ENCODE results near the gene YARS1.

YARS1 gene

DNA sequence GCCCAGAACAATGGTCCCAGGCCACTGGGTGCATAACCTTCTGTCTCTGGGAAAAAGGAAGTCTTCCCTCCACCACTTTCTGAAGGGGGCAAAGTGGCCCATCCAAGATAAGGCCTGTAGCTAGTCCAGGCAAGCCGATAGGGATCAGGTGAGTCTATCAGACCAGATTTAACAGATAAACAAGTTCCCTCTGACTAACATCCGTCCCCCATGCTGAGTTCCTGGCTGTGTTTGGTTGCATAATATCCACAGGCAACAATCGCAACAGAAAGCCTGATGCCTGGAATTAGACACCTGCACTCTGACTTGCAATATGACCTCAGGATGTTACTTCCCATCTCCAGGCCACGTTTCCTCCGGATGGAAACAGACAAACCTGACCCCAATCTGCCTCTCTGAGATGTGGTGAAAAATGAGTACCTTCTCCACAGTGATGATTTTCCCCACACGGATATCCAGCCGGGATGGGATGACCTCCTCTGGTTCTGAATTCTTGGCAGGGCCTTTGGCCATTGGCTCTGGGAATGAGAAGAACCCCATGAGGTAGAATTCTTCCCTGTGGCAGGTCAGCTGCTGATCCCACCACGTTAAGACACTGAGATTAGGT lies 36.4 kb downstream of the YARS1 start:
- no peak for DNase-seq (ENCODE audit: low read depth in 2 of 2, low spot score in 1 of 2)

DNA sequence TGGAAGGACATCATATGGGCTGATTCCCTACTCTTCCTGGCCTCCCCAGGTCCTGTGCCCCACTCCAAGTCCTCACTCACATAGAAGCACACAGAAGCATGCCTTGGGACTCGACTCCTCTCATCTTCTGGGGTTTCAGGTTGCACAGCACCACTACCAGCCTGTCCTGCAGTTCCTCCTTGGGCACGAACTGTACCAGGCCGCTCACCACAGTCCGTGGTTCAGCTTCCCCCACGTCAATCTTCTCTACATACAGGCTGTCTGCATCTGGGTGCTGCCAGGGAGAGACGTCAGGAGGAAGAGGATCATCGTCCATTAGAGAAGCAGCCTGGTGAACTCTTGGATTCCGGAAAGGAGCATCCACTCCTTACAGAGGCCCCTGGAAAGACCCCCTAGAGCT lies 37.2 kb downstream of the YARS1 start:
- no peak for DNase-seq (ENCODE audit: low read depth in 2 of 2, low spot score in 1 of 2)

- DNase-seq (ENCODE audit: low read depth in 2 of 2, low spot score in 1 of 2): no peak
Measured at GRCh38 chr1:32779242-32779641, 37.9 kb downstream of the YARS1 start.

- DNase-seq (ENCODE audit: low read depth in 2 of 2, low spot score in 1 of 2): no peak
Measured at GRCh38 chr1:32775640-32776337, 41.4 kb downstream of the YARS1 start.

DNA sequence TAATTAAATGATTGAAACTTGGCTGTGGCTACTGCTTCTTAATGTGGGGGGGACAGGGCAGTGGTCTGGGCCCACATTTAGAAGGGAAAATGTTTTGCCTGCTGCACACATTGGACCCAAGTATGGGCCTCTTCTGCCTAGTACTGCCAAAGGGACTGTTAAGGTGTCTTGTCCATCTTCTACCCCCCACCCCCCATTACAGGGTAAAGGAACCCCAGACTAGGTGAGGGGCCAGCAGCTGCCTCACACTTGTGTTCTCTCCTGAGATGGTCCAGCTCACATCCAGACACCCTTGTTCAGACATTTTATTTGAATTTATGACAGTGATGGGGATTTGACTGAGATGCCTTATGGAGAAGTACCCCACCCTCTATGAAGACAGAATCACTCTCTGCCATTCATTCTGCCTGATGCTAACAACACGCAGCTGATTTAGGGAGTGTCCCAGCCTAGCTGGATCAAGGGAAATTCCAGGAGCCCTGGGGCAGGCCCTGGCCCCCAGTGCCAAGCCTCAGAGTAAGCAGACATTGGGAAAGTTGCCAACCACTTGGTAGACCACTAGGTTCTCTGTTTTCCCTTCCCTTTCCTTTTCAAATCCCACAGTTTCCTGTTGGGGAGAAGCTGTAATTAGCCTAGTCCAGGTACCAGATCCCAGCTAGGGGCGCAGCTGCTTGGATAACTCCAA lies 42.1 kb downstream of the YARS1 start:
- DNase-seq (ENCODE audit: low read depth in 2 of 2, low spot score in 1 of 2): no peak

- DNase-seq (ENCODE audit: low read depth in 2 of 2, low spot score in 1 of 2): no peak
Measured at GRCh38 chr1:32774464-32774808, 42.7 kb downstream of the YARS1 start.

DNA sequence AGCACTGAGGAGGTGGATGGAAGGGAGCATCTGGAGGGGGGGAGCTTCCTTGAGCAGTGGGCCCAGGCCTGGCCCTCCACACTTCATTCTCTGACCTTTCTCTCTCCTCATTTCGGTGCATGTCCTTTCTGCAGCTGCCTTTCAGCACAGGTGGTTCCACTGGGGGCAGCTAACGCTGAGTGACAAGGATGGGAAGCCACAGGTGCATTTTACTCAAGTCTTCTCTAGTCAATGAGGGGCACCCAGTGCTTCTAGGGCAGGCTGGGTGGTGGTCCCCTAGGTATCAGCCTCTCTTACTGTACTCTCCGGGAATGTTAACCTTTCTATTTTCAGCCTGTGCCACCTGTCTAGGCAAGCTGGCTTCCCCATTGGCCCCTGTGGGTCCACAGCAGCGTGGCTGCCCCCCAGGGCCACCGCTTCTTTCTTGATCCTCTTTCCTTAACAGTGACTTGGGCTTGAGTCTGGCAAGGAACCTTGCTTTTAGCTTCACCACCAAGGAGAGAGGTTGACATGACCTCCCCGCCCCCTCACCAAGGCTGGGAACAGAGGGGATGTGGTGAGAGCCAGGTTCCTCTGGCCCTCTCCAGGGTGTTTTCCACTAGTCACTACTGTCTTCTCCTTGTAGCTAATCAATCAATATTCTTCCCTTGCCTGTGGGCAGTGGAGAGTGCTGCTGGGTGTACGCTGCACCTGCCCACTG lies 43.2 kb downstream of the YARS1 start:
- no peak for DNase-seq (ENCODE audit: low read depth in 2 of 2, low spot score in 1 of 2)

- peak; percentile 40 to 41 for DNase-seq (ENCODE audit: low read depth in 2 of 2, low spot score in 1 of 2)
Measured at GRCh38 chr1:32773018-32773763, 44.0 kb downstream of the YARS1 start.

GRCh38 chr1:32772281-32773017 lies 44.7 kb downstream of the YARS1 start:
- DNase-seq (ENCODE audit: low read depth in 2 of 2, low spot score in 1 of 2): no peak

- DNase-seq (ENCODE audit: low read depth in 2 of 2, low spot score in 1 of 2): no peak
Measured at GRCh38 chr1:32771561-32772280, 45.4 kb downstream of the YARS1 start.

- DNase-seq (ENCODE audit: low read depth in 2 of 2, low spot score in 1 of 2): no peak
Measured at GRCh38 chr1:32770741-32771548, 46.2 kb downstream of the YARS1 start.

DNA sequence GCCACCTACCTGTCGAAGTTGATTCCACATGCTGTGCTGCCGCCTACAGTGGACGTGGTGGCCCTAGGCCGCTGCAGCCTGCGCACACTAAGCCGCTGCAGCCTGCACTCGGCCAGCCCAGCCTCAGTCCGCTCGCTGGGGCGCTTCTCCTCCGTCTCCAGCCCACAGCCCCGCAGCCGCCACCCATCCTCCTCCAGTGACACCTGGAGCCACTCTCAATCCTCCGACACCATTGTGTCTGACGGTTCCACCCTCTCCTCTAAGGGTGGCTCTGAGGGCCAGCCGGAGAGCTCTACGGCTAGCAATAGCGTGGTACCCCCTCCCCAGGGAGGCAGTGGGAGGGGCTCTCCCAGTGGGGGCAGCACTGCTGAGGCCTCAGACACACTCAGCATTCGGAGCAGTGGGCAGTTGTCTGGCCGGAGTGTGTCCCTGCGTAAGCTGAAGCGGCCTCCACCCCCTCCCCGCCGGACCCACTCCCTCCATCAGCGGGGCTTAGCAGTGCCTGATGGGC lies 46.9 kb downstream of the YARS1 start:
- DNase-seq (ENCODE audit: low read depth in 2 of 2, low spot score in 1 of 2): no peak

DNA sequence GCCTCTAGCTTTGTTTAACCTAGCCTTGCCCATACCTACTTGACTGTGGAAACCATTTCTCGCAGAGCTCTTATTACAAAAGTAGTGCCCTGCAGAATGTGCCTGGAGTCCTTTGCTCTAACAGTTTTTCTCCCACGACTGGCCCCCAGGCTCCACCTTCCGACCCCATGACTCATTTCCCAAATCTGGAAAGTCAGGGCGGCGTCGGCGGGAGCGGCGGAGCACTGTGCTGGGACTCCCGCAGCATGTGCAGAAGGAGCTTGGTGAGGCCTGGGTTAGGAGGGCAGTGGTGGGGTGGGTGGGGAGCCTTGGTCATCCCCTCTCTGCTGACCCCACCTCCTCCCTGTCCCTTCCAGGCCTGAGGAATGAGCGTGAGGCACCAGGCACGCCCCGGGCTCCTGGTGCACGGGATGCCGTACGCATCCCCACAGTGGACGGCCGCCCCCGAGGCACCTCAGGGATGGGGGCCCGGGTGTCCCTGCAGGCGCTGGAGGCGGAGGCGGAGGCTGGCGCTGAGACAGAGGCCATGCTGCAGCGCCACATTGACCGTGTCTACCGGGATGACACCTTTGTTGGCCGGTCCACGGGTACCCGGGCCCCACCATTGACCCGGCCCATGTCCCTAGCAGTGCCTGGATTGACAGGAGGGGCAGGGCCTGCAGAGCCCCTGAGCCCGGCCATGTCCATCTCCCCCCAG lies 47.5 kb downstream of the YARS1 start:
- DNase-seq (ENCODE audit: low read depth in 2 of 2, low spot score in 1 of 2): no peak

DNA sequence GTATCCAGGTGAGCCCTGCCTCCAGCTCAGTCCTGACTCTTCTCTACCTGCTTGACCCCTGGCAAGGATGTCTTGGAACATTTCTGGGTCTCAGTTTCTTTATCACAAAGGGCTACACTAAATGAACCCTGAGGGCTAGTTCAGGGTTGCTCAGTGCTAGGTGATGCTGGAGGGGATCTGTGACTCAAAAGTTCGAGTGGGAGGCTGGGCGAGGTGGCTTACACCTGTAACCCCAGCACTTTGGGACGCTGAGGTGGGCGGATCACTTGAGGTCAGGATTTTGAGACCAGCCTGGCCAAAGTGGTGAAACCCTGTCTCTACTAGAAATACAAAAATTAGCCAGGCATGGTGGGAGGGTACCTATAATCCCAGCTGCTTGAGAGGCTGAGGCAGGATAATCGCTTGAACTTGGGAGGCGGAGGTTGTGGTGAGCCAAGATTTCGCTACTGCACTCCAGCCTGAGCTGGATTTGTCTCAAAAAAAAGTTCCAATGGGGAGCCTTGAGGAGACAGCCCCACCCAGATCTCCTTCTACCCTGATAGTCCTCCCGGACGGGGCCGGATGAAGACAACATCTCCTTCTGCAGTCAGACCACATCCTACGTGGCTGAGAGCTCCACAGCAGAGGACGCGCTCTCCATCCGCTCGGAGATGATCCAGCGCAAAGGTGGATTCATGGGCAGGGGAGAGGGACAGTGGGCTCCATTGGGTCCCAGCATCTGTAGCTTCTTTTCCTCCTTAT lies 48.9 kb downstream of the YARS1 start:
- DNase-seq (ENCODE audit: low read depth in 2 of 2, low spot score in 1 of 2): no peak

GRCh38 chr1:32767641-32768040 lies 49.5 kb downstream of the YARS1 start:
- DNase-seq (ENCODE audit: low read depth in 2 of 2, low spot score in 1 of 2): no peak

- no peak for DNase-seq (ENCODE audit: low read depth in 2 of 2, low spot score in 1 of 2)
Measured at GRCh38 chr1:32767156-32767555, 50.0 kb downstream of the YARS1 start.

DNA sequence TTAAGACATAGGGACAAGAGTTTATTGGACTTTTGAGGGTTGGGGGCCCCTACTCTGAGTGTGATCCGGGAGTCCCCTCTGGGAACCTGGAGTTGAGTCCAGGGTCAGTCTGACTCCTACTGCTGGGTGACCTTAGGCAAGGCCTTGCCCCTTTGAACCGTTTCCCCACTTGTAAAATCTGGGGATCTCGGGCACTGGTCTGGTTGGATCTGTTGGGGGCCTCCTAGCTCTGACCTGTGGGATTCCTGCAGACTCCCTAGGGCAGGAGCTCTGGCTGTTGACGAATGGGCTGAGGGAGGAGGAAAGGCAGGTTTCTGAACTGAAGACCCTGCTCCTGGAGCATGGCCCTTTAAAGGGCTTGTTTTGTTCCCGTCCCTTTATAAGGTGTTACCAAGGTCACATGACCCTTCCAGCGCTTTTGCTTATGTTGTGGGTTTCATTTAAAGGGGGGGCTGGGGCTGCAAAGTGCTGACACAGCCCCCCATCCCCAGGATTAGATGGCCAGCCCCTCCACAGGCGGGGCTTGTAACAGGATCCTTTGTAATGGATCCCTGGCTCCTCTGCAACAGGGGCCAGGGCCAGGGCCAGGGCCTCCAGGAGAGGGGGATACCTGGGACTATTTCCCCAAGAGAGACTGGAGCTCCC lies 50.7 kb downstream of the YARS1 start:
- no peak for DNase-seq (ENCODE audit: low read depth in 2 of 2, low spot score in 1 of 2)

All from stimulated activated CD8-positive, alpha-beta memory T cell treated with anti-CD3 and anti-CD28 coated beads, Interleukin-4, amount 100 ng/mL, for 4 hours (primary cell).